WERI-Rb-1 (cell line): ENCODE data around the gene SLAMF9.

Experiments
- DNase-seq: peaks from one replicate; pipeline ENCODE4 v3.0.0-alpha.2; 2020
- H3K27ac ChIP-seq: fragments of 250-450 bp; sonication (Bioruptor Pico); 2 replicates; pipeline ENCODE4 v1.5.1; 2020; ENCODE audit warnings: mild to moderate bottlenecking, moderate library complexity
- H3K27me3 ChIP-seq: fragments of 250-450 bp; sonication (Bioruptor Pico); 2 replicates; pipeline ENCODE4 v1.5.1; 2021; ENCODE audit warnings: mild to moderate bottlenecking, low read depth, moderate library complexity; ENCODE audit not compliant: insufficient read depth, severe bottlenecking
- H3K36me3 ChIP-seq: fragments of 250-450 bp; sonication (Bioruptor Pico); 2 replicates; pipeline ENCODE4 v1.5.1; 2020; ENCODE audit warnings: mild to moderate bottlenecking, moderate library complexity
- H3K4me3 ChIP-seq: 2 replicates; pipeline ENCODE4 v1.5.1; 2011; ENCODE audit warnings: low read depth, mild to moderate bottlenecking, control low read depth, low read length
- H3K9me3 ChIP-seq: fragments of 250-450 bp; sonication (Bioruptor Pico); 2 replicates; pipeline ENCODE4 v1.5.1; 2021; ENCODE audit warnings: mild to moderate bottlenecking, moderate library complexity; ENCODE audit not compliant: severe bottlenecking
- CTCF ChIP-seq: IDR thresholded peaks from 2 replicates; pipeline ENCODE4 v1.5.1; 2011; ENCODE audit warnings: low read depth, mild to moderate bottlenecking, control low read depth, inconsistent platforms, low read length

The SLAMF9 gene

GRCh38 chr1:159951016-159951415 is 3.0 kb downstream of the SLAMF9 start:
- Histone ChIP-seq H3K4me3 (no peak overlapping the region), H3K36me3 (no peaks in the 10 kb centered on the region), H3K9me3 (no peaks in the 10 kb centered on the region), H3K27ac (no peak overlapping the region), H3K27me3 (no peaks in the 10 kb centered on the region)
- no peak for TF ChIP-seq CTCF
- no peak for DNase-seq

- no peak for TF ChIP-seq CTCF
- no peak overlapping the region for H3K4me3 ChIP-seq
- no peak for DNase-seq
- H3K9me3 ChIP-seq: no peaks in the 10 kb centered on the region
- no peak overlapping the region for H3K27ac ChIP-seq
- H3K27me3 ChIP-seq: no peaks in the 10 kb centered on the region
- no peaks in the 10 kb centered on the region for H3K36me3 ChIP-seq
Observed at GRCh38 chr1:159949981-159950381, 4.1 kb downstream of the SLAMF9 start.

GRCh38 chr1:159949123-159949522 is 4.9 kb downstream of the SLAMF9 start:
- H3K4me3 ChIP-seq: no peak overlapping the region

GRCh38 chr1:159947942-159948341 is 6.1 kb downstream of the SLAMF9 start:
- no peak for TF ChIP-seq CTCF
- H3K9me3 ChIP-seq: no peaks in the 10 kb centered on the region
- no peak for DNase-seq
- no peak overlapping the region for H3K4me3 ChIP-seq
- no peak overlapping the region for H3K27ac ChIP-seq
- no peaks in the 10 kb centered on the region for H3K27me3 ChIP-seq
- H3K36me3 ChIP-seq: peaks cover 4% of the 10 kb centered on the region

More at GRCh38 chr1:159949123-159949522, 4.9 kb downstream of the SLAMF9 start:
- H3K27ac ChIP-seq: no peak overlapping the region
- TF ChIP-seq CTCF: no peak
- H3K27me3 ChIP-seq: no peaks in the 10 kb centered on the region
- H3K36me3 ChIP-seq: no peaks in the 10 kb centered on the region
- H3K9me3 ChIP-seq: no peaks in the 10 kb centered on the region
- no peak for DNase-seq

GRCh38 chr1:159946242-159947187 is 7.5 kb downstream of the SLAMF9 start:
- peak overlapping the region; percentile 81 for H3K4me3 ChIP-seq
- H3K27ac ChIP-seq: peak overlapping the region; percentile 97

More at GRCh38 chr1:159946242-159947187, 7.5 kb downstream of the SLAMF9 start:
- no peak for TF ChIP-seq CTCF
- Histone ChIP-seq H3K9me3 (no peaks in the 10 kb centered on the region), H3K36me3 (peaks cover 15% of the 10 kb centered on the region), H3K27me3 (no peaks in the 10 kb centered on the region)
- DNase-seq: no peak
